Measurements from ENCODE around the gene NBPF3.

Gene NBPF3

DNA sequence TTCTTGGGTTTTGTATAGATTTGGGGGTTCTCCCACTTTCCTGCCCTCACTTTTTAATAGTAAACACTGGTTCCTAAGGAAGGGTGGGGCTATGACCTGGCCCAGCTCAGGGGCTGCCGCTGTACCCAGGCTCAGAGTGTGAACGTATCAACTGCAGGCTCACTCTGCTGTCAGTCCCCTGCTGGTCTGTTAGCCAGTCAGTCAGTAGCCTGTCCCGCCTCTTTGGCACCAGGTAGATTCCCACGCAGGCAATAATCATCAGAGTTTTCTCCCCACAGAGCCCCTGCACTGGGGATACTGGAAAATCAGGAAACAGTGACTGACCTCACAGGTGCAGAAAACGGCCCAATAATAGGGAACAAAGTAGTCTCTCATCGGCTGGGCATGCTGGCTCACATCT, 54.3 kb downstream of the NBPF3 start:
- no peak for DNase-seq (ENCODE audit: low spot score)

DNA sequence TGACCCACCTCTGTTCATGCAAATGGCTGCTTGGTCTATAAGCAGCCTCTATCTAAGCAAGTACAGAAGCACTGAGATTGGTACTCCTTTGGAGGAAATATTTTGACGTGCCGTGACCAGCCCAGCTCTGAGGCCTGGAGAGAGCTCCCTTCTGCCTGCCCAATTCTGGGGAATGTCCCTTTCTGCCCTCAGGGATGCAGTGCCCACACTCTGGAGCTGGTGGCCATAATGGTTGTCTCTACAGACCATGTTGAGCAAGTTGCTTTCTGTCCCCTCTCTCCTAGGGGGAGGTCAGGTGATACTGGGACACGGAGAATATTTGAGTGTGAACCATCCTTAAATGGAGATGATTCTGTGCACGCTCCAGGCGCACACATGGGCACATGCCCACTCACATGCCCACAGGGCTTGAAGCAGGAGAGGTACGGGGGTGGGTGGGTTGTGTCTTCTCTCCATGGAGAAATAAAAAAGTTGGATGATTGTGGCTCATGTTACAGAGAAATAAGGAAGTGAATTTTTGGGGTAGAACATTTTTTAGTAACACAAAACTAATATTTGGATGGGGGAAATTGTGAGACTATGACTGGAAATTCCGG, 55.4 kb downstream of the NBPF3 start:
- no peak for DNase-seq (ENCODE audit: low spot score)

DNA sequence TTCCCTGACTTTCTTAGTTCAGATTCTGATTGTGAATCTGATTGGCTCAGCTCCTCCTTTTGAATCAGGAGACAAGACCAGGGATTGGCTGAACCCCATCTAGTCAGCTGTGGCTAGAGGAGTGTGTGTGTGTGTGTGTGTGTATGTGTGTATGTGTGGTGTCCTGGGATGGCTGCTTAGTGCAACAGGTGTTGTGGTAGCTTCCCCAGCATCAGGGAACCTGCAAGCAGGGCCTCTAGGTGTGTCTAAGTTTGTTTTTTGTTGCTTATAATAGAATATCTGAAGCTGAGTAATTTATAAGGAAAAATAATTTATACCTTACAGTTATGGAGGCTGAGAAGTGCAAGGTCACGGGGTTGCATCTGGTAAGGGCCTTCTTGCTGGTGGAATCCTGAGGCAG, 56.1 kb downstream of the NBPF3 start:
- no peak for DNase-seq (ENCODE audit: low spot score)

DNA sequence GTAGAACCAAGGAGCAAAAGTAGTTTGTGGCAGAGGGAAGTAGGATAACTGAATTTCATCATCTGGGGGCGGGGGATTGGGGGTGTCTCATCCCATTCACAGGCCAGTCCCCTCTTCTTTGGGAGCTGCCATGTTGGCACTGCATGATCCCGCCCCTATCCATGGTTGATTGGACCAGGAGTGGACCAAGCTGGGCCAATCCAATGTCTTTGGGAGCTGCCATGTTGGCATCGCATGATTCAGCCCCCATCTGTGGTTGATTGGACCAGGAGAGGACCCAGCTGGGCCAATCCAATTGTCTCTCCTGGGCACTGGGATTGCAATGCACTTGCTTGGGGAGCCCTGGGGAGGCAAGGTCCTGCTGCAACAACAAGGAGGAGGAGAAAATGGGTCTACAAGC, 56.9 kb downstream of the NBPF3 start:
- DNase-seq (ENCODE audit: low spot score) = no peak

DNA sequence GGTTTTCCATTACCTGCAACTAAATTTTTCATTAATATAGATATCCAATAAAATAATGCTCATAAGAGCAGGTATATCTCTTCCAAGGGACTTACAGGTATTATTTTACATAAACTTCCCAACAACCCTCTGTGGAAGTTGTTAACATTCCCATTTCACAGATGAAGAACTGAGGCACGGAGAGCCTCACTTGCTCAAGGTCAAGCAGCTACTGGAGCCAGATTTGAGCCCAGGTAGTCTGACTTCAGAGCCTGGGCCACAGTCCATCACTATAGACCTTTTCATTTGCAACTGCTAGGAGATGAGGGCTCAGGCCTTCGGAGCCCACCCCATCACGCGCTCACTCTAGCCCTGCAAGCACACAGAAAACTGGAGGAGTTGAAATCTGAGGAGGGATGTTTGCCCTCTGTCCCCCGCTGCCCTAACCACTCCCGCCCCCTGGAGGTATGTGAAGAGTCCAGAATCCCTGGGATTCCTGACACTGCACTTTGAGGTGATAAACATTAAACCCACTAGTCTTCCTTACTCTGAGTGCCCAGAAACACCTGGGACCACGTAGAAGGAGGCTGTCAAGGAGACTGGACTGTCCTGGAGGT, 57.6 kb downstream of the NBPF3 start:
- DNase-seq (ENCODE audit: low spot score) = no peak

DNA sequence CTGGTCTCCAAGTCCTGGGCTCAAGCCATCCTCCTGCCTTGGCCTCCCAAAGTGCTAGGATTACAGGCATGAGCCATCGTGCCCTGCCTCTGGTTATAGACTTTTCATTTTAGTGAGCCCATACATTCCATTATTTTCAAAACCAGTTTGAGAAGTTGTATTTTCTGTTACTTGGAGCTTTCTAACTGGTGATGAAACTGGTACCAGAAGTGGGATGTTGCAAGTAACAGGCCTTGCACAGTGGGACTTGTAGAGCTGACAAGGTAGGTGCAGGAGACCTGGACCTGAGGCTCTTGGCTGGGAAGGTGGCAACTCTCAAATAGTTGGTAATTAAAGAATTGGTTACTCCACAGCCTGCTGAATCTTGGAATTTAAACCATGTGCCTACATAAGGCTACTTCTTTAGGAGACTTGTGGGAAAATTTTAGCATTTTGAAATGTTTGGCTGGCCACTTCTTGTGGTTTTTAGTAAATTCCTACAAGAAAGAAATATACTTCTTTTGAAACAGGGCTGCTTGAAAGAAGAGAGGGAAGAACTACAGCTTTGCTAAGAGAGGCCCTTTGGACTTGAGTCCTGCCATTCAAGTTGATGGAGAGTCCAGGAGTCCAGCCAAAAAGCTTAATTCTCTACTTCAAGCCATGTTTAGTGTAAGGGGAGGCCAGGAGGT, 59.5 kb downstream of the NBPF3 start:
- no peak for DNase-seq (ENCODE audit: low spot score)

DNA sequence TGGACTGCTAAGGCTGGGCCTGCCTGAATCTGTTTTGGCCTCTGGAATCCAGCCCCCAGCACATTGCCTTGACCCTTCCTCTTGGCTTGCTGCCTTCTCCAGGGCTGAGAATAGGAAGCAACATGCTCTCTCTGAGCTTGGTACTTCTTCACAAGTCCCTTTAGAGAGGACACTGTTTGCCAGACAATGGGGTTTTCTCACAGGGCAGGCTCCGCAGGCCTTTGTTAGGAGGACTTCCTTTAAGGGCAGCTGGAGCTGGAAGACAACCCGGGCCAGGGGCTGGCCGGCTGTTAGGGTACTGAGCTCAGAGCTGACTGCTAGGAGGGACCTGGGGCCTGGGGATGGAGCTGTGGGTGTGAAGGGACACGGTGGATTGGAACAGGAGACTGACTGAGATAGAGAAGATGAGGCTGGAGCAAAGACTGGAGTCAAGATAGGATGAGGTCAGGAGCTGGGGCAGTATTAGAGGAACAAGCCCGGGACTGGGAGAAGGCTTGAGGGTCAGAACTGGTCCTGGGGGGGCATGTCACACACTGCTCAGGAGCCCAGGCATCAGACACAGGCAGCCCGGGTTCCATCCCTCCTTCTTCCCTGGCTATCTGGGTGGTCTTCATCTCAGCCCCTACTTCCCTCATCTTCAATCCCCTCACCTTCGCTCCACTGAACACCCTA, 63.9 kb downstream of the NBPF3 start:
- no peak for DNase-seq (ENCODE audit: low spot score)

DNA sequence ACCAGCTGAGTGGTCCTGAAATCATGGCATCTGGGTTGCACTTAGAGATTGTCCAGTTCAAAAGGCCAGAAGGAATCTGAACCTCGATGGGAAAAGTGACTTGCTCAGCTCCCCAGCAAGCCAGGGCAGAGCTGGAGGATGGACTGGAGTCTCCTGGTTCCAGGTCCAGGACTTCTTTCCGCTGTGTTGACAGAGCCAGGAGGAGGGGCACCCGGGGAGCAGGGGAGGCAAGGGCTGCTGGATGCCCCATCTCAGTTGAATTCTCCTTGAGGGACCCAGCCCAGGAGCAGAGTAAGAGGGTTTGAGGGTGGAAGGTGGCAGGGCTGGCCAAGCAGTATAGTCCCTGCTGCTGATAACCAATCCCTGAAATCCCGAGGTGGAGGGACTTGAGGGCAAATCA, 66.9 kb downstream of the NBPF3 start:
- DNase-seq (ENCODE audit: low spot score) = no peak

DNA sequence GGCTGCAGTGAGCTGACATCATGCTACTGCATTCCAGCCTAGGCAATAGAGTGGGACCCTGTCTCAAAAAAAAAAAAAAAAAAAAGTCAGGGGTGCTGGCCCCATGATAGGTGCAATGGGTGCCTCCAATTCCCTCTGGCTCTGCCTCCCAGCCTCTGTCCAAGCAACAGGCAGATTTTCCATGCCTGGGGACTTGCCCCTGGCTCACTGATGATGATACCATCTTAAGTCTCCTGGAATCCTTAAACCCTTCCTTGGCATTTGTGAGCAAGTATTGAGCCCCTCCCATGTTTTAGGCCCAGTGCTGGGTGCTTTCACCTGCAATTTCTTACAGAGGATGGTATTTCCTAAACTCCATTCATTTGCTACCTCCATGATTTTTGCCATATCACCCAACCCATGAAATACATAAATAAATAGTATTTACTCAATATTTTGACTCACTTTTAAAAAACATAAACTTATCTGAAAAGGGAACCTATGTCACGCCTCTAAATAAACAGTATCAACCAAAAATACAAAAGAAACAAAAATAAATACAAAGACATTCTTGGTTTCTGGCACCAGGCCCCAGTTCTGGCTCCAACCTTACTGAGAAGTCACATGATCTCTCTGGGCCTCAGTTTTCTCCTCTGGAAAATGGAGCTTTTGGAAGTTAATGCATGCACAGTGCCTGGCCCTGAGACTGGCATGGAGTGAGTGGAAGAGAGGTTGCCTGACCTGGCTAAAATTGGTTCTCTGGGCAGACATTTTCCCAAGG, 67.8 kb downstream of the NBPF3 start:
- DNase-seq (ENCODE audit: low spot score) = no peak

DNA sequence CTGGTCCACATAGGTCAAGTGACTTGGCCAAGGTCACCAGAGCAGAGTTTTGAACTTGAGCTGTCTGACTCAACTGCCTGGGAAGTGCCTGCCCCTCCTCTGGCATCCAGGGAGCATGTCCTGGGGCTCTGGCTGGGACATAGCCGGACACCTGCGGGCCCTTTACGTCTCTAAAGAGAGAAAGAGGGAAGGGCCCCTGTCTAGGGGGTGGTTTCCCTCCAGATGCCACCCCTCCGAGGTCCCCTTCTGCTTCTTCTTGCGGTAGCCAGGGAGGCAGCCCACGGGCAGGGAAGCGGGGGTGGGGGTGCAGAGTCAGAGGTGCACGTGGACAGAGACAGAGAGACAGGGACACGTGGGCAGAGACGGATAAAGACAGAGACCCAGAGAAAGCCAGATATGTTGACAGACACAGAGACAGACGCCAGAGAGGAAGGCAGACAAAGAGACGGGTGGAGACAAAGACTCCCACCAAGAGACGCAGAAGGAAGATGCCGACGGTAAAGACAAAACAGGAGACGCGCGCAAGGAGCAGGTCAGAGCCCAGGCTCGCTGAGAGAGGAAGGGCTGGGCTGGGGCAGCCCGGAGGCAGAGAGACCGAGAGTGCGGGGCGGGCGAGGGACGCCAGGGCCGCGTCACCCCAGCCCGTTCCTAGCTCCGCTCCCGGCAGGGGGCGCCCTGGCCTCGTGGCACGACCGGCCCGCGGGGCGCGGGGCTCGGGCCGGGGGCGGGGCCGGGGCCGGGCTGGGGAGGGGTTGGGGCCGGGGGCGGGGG, 68.8 kb downstream of the NBPF3 start:
- peak; percentile 89 for DNase-seq (ENCODE audit: low spot score)

DNA sequence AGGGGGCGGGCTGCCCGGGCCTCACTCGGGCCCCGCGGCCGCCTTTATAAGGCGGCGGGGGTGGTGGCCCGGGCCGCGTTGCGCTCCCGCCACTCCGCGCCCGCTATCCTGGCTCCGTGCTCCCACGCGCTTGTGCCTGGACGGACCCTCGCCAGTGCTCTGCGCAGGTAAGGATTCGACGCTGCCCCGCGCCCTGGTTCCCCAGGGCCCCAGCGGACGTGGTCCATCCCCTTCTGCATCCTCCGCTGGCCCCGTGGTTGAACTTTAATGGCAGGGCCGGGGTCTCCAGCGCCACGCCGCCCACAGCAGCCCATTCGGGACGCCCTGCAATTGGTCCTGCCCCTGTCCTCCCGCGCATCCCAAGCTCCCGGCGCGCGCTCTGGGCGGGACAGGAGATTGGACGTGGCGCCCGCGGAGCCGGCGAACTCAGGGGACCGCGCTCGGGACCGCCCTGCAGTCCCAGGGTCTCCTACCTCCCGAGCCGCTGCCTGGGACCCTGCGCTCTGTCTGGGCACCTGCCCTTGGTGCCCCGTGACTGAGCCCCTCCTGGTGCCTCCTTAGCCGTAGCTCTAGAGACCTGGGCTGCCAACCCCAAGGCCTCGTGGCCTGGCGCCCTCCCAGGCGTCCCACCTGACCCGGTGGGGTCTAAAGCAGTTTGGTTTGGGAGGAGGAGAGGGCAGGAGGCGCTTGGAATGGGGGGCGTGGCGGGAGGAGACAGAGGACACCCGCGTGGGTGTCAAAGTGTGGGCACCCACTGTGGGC, 69.6 kb downstream of the NBPF3 start, which contains the start of gene ALPL:
TSS of gene ALPL (plus strand) at position 73 of the 762 bp plus-strand sequence. CDS start 44,659 bp downstream, outside the sequence.
- no peak for DNase-seq (ENCODE audit: low spot score)

DNA sequence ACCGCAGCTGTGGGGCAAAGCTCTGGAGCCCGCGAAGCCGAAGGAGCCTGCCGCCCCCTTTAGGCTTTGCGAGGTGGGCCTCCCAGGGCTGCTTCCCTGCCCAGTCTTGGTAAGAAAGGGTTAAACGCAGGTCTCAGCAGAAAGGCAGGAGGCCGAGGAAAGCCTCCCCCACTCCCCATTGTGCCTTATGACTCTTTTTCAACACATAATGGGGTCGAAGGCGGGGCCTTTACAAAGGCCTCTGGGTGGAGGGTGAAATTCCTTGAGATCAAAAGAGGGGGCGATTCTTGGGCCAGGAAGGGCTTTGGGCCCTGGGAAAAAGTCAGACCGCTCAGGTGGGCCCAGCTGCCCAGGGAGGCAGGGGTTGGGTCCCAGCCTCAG, 70.2 kb downstream of the NBPF3 start:
- no peak for DNase-seq (ENCODE audit: low spot score)

DNA sequence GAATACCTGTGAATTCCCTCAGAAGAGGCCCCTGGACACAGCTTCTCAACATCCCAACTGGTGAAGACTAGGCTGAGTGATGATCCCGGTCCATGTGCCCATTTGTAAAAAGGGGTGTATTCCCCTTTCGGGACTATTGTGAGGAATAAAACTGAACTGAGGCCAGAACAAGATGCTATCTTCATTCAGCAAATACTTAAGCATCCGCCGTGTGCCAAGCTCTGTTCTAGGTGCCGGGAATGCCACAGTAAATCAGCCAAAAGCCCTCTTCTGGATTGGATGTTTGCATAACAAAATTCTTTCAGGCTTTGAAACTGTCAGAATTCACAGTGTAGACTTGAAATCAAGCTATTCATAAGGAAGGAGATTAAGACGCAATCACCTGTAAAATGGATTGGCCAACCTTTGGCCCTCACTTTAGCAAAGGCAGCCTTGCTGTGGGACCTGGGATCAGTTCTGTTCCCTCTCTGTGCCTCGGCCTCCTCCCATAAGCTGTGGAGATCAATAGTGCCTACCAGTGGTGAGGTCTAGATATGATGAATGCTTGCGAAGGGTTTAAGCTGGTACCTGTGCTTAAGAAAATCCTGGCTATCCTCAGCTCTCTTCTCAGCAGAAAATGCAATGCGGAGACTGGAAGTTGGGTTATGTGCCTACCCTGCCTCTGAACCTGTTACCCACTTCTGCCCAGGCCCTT, 71.1 kb downstream of the NBPF3 start:
- DNase-seq (ENCODE audit: low spot score) = no peak

DNA sequence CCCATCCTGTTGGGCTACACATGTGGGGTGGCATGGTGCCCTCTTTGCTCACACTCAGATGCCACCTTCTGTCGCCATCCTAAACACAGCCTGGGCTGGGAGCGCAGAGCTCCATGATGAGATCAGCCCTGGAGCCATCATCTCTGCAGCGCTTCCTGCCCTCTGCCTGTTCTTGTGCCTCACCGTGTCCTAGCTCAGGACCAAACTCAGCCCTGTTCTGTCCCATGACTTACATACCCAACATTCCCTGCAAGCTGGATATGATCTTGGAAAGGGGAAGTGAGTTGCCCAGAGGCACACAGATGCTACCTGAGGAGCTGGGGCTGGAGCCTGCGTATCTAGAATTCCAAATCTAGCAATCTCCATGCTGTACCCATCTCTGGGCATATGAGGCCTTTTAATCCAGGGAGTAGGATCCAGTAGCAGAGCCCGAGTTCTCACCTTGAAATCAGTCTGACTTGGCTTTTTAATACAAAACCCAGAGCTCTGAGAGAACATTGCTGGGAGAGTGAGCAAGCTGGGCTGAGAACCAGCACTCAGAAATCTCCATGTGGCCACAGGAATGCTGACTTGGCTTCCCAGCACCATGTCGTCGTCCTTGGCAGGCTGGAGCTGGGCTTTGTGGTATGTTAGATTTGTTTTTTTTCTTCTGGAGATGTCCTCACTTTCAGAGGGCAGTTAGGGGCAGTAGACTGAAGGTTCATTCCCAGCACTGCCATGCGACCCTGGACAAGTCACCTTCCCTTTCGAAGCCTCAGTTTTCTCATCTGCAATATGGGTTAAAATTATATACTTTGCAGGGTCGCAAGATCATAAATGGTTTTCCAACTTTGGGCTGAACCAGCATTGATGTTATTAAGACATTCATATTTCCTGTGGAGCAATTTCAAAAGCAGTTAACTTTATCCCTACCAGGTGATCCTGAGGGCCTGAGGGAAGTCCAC, 71.9 kb downstream of the NBPF3 start:
- peak; percentile 95 for DNase-seq (ENCODE audit: low spot score)

DNA sequence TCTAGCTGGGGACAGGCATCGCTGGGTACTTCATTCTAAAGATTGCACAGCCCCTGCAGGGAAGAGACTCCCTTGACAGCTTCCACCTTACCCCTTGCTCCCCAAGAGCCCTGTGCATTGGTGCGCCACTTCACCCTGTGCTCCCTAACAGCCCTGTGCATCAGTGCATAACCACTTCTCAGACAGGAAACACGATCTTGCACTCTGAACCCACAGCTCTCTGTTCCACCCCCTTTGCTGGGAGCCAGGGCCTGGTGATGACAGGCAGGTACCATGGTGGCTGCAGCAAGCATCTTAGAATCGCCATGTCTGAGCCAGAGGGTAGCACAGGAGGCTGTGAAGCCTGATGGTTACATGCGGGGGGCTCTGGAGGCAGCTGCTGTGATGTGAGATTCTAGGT, 74.3 kb downstream of the NBPF3 start:
- DNase-seq (ENCODE audit: low spot score) = no peak

DNA sequence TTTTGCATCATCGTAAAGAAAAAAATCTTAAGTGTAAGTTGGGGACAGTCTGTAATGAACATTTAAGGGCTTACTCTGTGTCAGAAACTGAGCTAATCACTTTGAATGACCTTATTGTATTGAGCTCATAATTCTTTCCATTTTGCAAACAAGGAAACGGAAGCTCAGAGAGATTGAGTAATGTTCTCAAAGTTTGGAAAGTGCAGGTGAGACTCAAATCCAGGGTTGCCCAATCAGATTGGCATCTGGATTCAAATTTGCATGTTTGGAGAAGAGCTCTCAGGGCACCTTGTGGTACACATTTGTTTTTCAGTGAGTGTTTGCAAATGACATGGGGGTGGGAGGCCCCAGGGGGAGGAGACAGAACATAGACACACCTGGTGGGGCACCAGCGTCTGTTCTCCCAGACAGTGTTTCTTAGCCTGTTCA, 77.2 kb downstream of the NBPF3 start:
- DNase-seq (ENCODE audit: low spot score) = no peak

DNA sequence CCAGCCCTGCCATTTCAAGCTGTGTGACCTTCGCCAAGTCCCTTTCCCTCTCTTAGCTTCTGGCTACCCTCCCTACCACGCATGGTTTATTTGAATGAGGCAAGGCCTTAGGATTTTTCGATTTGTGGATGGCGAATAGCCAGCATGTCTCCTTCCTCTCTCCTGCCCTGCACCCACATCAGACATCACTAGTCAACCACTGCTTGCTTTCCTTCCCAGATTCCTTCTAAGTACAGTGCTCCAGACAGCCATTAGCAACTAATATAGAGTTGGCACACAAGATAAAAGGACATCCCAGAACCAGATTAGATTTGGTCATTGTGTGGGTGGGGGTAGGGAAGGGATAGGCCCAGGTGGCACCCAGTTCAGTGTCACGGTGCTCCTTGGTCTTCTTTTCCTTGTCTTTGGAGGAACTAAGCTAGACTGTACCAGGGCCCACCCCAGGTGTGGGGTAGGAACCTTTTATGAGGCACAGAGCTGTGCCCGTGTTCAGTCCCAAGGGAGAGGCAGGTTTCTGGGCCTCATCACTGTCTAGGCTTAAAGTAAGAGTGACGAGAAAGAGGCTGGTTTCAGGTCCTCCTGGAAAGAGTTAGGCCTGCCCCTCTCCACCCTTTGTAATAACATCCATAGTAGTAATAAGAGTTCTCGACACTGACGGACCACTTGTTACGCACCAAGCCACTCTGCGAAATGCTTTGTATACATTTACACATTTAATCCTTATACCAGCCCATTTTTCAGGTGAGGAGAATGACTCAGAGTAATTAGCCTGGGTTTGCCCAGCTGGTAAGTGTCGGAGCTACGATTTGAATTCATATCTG, 77.9 kb downstream of the NBPF3 start:
- no peak for DNase-seq (ENCODE audit: low spot score)

DNA sequence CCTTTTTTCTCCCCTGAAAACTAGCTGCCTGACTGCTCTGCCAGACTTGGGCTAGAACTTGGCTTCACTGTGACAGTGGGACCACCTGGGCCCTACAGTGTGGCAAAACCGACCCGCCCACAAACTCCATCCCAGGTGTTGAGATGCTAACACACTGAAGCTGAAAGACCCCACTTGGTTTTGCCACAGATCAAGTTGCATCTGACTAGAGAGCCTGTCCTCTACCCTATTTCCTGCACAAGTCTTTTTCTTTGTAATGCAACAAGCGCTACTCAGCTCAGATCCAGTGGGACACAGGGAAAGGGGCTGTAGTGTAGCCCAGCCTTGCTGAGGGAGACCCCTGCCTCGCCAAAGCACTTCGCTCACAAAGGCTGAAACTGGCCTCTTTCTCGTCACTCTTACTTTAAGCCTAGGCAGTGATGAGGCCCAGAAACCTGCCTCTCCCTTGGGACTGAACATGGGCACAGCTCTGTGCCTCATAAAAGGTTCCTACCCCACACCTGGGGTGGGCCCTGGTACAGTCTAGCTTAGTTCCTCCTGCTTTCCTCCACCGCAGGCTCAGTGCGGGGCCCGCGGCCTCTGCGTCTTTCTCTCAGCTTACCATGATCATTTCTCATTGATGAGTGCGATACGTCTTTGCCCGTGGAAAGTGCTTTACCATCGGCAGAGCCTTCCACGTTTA, 79.0 kb downstream of the NBPF3 start:
- no peak for DNase-seq (ENCODE audit: low spot score)

Measured in GM03348 (cell line).